ENCODE results near the gene WDR4.
"Not testable (repeated sequence)": the region's sequence is repeated elsewhere in the genome, so short reads cannot be mapped to it uniquely, and the experiment has no call there.

WDR4 gene

GRCh38 chr21:42806509-42807140, 72.7 kb downstream of the WDR4 start:
- no peak overlapping the region for H3K4me3 ChIP-seq (ENCODE audit: low read depth, low read length)
- DNase-seq (ENCODE audit: low read depth): no peak
- TF ChIP-seq CTCF (conservative IDR thresholded peaks at IDR 0.05; ENCODE audit: low read depth, low read length): no peak

- not testable (repeated sequence) for DNase-seq (ENCODE audit: low read depth); H3K4me3 ChIP-seq (ENCODE audit: low read depth, low read length)
Observed at GRCh38 chr21:42801616-42802015, 77.7 kb downstream of the WDR4 start.

- no peak for TF ChIP-seq CTCF (conservative IDR thresholded peaks at IDR 0.05; ENCODE audit: low read depth, low read length)
- no peak overlapping the region for H3K4me3 ChIP-seq (ENCODE audit: low read depth, low read length)
- no peak for DNase-seq (ENCODE audit: low read depth)
Observed at GRCh38 chr21:42799948-42800347, 79.4 kb downstream of the WDR4 start.

- DNase-seq (ENCODE audit: low read depth): no peak
- no peak overlapping the region for H3K4me3 ChIP-seq (ENCODE audit: low read depth, low read length)
- TF ChIP-seq CTCF (conservative IDR thresholded peaks at IDR 0.05; ENCODE audit: low read depth, low read length): no peak
Observed at GRCh38 chr21:42799516-42799915, 79.8 kb downstream of the WDR4 start.
